ENCODE results near the gene LILRB5.

DNA sequence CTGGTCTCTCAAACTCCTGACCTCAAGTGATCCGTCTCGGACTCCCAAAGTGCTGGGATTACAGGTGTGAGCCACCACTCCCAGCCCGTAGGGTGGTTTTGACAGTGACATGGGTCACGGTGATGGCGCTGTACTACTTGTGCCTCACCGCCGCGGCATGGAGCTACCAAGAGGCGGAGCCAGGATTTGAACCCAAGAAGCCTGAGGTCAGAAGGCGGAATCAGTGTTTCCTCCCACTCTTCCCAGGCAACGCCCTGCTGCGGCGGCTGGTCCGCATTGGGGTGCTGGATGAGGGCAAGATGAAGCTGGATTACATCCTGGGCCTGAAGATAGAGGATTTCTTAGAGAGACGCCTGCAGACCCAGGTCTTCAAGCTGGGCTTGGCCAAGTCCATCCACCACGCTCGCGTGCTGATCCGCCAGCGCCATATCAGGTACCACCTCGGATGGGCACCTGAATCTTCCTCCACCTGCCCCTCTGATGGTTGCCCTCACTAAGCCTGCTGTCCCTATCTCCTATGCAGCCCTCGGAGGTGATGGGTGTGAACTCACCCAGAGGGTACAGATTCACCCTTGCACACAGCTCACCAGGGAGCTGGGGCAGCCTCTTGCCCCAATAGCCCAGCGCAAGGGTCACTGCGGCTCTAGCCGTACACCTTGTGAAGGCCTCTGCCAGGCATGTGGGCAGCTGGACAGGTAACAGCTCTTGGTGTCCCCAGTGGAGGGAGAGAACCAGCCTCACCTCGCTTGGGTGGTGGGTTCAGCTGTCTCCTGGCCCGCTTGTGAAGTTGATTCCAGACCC, 50.8 kb downstream of the LILRB5 start:
- TF ChIP-seq, protein P1, sequence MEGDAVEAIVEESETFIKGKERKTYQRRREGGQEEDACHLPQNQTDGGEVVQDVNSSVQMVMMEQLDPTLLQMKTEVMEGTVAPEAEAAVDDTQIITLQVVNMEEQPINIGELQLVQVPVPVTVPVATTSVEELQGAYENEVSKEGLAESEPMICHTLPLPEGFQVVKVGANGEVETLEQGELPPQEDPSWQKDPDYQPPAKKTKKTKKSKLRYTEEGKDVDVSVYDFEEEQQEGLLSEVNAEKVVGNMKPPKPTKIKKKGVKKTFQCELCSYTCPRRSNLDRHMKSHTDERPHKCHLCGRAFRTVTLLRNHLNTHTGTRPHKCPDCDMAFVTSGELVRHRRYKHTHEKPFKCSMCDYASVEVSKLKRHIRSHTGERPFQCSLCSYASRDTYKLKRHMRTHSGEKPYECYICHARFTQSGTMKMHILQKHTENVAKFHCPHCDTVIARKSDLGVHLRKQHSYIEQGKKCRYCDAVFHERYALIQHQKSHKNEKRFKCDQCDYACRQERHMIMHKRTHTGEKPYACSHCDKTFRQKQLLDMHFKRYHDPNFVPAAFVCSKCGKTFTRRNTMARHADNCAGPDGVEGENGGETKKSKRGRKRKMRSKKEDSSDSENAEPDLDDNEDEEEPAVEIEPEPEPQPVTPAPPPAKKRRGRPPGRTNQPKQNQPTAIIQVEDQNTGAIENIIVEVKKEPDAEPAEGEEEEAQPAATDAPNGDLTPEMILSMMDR (conservative IDR thresholded peaks at IDR 0.05): no peak
- no peak for TF ChIP-seq ZFX (IDR thresholded peaks at IDR 0.05)

Measured in C4-2B (cell line).